Body of pancreas (tissue), 4 donors: Measurements from ENCODE around the gene JPH2. TPM values are rescaled to one million over a fixed set of nuclear protein-coding genes. Genes with fewer than 3 reads are reported as not detected.

Experiments
- ATAC-seq: fragments of 150-250 bp; one replicate; pipeline ENCODE4 v1.9.1; 2016
- DNase-seq, 4 donors: peaks; one replicate each; pipeline ENCODE4 v3.0.0-alpha.2; 2019
- H3K27ac ChIP-seq, 4 donors: fragments of 200-600 bp; sonication (generic); 1 replicate in 3 of 4; 2 replicates in 1 of 4; pipeline versions ENCODE4 v1.5.1 to v1.6.1; 2016 to 2019; ENCODE audit warnings: mild to moderate bottlenecking in 1 of 4, mixed read lengths in 1 of 4, moderate library complexity in 1 of 4
- H3K27me3 ChIP-seq, 2 donors: fragments of 200-600 bp; sonication (generic); one replicate each; pipeline ENCODE4 v1.6.0; 2016; ENCODE audit warnings: mild to moderate bottlenecking in 1 of 2
- H3K36me3 ChIP-seq, 2 donors: fragments of 200-600 bp; sonication (generic); replicated peaks in 1 of 2; 2 replicates each; pipeline ENCODE4 v1.5.1; 2016; ENCODE audit warnings: low read depth in 2 of 2; ENCODE audit not compliant: insufficient read depth in 1 of 2
- H3K4me1 ChIP-seq: fragments of 200-600 bp; sonication (generic); one replicate; pipeline ENCODE4 v1.6.0; 2016
- H3K4me3 ChIP-seq, 2 donors: fragments of 200-600 bp; sonication (generic); 1 replicate in 1 of 2; 2 replicates in 1 of 2; pipeline ENCODE4 v1.5.1; 2016 to 2019
- H3K9me3 ChIP-seq, 3 donors: fragments of 200-600 bp; sonication (generic); 1 replicate in 2 of 3; 2 replicates in 1 of 3; pipeline ENCODE4 v1.5.1; 2016
- CTCF ChIP-seq, 7 experiments: fragments of 450-650 bp in 4 of 7; fragments of 200-600 bp in 3 of 7; sonication (generic) in 3 of 7; IDR thresholded peaks; one replicate each; pipeline ENCODE4 v1.5.1; 2016 to 2019; ENCODE audit warnings: antibody characterized with exemption in 7 of 7
- POLR2A ChIP-seq, 3 donors: fragments of 450-650 bp; IDR thresholded peaks; one replicate each; pipeline ENCODE4 v1.6.1; 2016; ENCODE audit warnings: antibody characterized with exemption in 3 of 3, mild to moderate bottlenecking in 2 of 3
- WGBS, 2 donors: methylation state at CpG; one replicate each; pipeline ENCODE4 v1.1.5; 2017; 5-methylcytosine and 5-hydroxymethylcytosine counted together
- intact Hi-C: fragments of 100-400 bp; cut with DNase I; formaldehyde crosslinking; loops from one replicate; pipeline ENCODE4 v1.15.1; 2023
- total RNA-seq, 2 donors: library from RNA; depleted of rRNA; stranded (reverse); fragments of >200 nt; gene quantifications; one replicate each; pipeline ENCODE4 v1.1.0, GENCODE V29; 2016

The JPH2 gene
- total RNA-seq, 2 donors from 2014 or later: 1.6 to 2.1 TPM

- Histone ChIP-seq H3K36me3 (no peaks in the 10 kb centered on the region), H3K27ac (no peak overlapping the region), H3K9me3 (no peaks in the 10 kb centered on the region), H3K27me3 (no peaks in the 10 kb centered on the region), H3K4me1 (no peaks in the 10 kb centered on the region), H3K4me3 (no peak overlapping the region)
- 45 to 46% methylated on average over 9 to 10 of the region's 10 CpGs for WGBS, 2 donors
- no peak for TF ChIP-seq POLR2A (IDR thresholded peaks at IDR 0.05)
- TF ChIP-seq CTCF (IDR thresholded peaks at IDR 0.05): no peak
- DNase-seq (no peak), ATAC-seq (no peak)
- intact Hi-C loops: loop anchor here (5.0 kb wide), 2 partner anchors 328 to 633 kb away; no protein-coding TSS in a partner anchor
Measured at GRCh38 chr20:44080064-44080463, 106.9 kb downstream of the JPH2 start.

- WGBS, 2 donors: 79 to 85% methylated on average over 10 of the region's 10 CpGs
- intact Hi-C loops: no loop called here
- no peak for ATAC-seq
- no peak for DNase-seq
- H3K27me3 ChIP-seq: no peaks in the 10 kb centered on the region
- H3K9me3 ChIP-seq: no peaks in the 10 kb centered on the region
- H3K27ac ChIP-seq: no peak overlapping the region
- no peaks in the 10 kb centered on the region for H3K36me3 ChIP-seq
- TF ChIP-seq CTCF (IDR thresholded peaks at IDR 0.05) (no peak), POLR2A (IDR thresholded peaks at IDR 0.05) (no peak)
- H3K4me1 ChIP-seq: no peaks in the 10 kb centered on the region
- H3K4me3 ChIP-seq: no peak overlapping the region
Measured at GRCh38 chr20:44079291-44079690, 107.7 kb downstream of the JPH2 start.

- 77 to 84% methylated on average over 5 of the region's 5 CpGs for WGBS, 2 donors
- intact Hi-C loops: no loop called here
- DNase-seq (no peak), ATAC-seq (no peak)
- H3K4me3 ChIP-seq: no peak overlapping the region
- H3K27ac ChIP-seq: no peak overlapping the region
- no peaks in the 10 kb centered on the region for H3K4me1 ChIP-seq
- H3K36me3 ChIP-seq: no peaks in the 10 kb centered on the region
- H3K27me3 ChIP-seq: no peaks in the 10 kb centered on the region
- TF ChIP-seq CTCF (IDR thresholded peaks at IDR 0.05) (no peak), POLR2A (IDR thresholded peaks at IDR 0.05) (no peak)
- no peaks in the 10 kb centered on the region for H3K9me3 ChIP-seq
Measured at GRCh38 chr20:44075950-44076232, 111.1 kb downstream of the JPH2 start.

GRCh38 chr20:44075191-44075949 is 111.6 kb downstream of the JPH2 start:
- H3K36me3 ChIP-seq: no peaks in the 10 kb centered on the region
- no peak for ATAC-seq
- TF ChIP-seq CTCF (IDR thresholded peaks at IDR 0.05): no peak
- TF ChIP-seq POLR2A (IDR thresholded peaks at IDR 0.05): no peak
- no peaks in the 10 kb centered on the region for H3K9me3 ChIP-seq
- 72 to 81% methylated on average over 23 of the region's 23 CpGs for WGBS, 2 donors
- H3K4me1 ChIP-seq: no peaks in the 10 kb centered on the region
- intact Hi-C loops: no loop called here
- DNase-seq: no peak
- H3K4me3 ChIP-seq: no peak overlapping the region
- no peak overlapping the region for H3K27ac ChIP-seq
- no peaks in the 10 kb centered on the region for H3K27me3 ChIP-seq
